GM23338 (cell line): ENCODE measurements around the gene DVL2. TPM values are rescaled to one million over a fixed set of nuclear protein-coding genes. Genes with fewer than 3 reads are reported as not detected.

Experiments
- ATAC-seq: fragments of 200-7000 bp; cut with Tn5 transposase; 3 replicates; pipeline ENCODE4 v1.9.1; 2020
- DNase-seq: peaks from one replicate; pipeline ENCODE4 v3.0.0-alpha.2; 2015; ENCODE audit warnings: low spot score
- H2AFZ ChIP-seq: fragments of 200-600 bp; sonication (generic); 2 replicates; pipeline ENCODE4 v1.8.0; 2016; ENCODE audit warnings: antibody characterized with exemption, mild to moderate bottlenecking, moderate library complexity
- H3F3A ChIP-seq: fragments of 200-600 bp; sonication (generic); replicated peaks from 2 replicates; pipeline ENCODE4 v1.8.0; 2017; ENCODE audit warnings: antibody characterized with exemption, mixed run types, low read depth
- H3K27ac ChIP-seq: fragments of 200-600 bp; sonication (generic); 2 replicates; pipeline ENCODE4 v1.6.1; 2016; ENCODE audit warnings: low read depth
- H3K27me3 ChIP-seq: fragments of 200-600 bp; sonication (generic); 2 replicates; pipeline ENCODE4 v1.8.0; 2016; ENCODE audit warnings: mild to moderate bottlenecking, mixed run types, moderate library complexity; ENCODE audit not compliant: insufficient read depth
- H3K36me3 ChIP-seq: fragments of 200-600 bp; sonication (generic); 2 replicates; pipeline ENCODE4 v1.8.0; 2016; ENCODE audit warnings: mild to moderate bottlenecking; ENCODE audit not compliant: insufficient read depth
- H3K4me1 ChIP-seq: fragments of 200-600 bp; sonication (generic); 2 replicates; pipeline ENCODE4 v1.8.0; 2016; ENCODE audit warnings: mild to moderate bottlenecking, moderate library complexity; ENCODE audit not compliant: insufficient read depth
- H3K4me2 ChIP-seq: fragments of 200-600 bp; sonication (generic); 2 replicates; pipeline ENCODE4 v1.7.1; 2017; ENCODE audit warnings: mixed run types
- H3K4me3 ChIP-seq: fragments of 200-600 bp; sonication (generic); 2 replicates; pipeline ENCODE4 v1.6.1; 2016; ENCODE audit warnings: mixed run types
- H3K79me2 ChIP-seq: fragments of 200-600 bp; sonication (generic); replicated peaks from 2 replicates; pipeline ENCODE4 v1.8.0; 2017; ENCODE audit warnings: mild to moderate bottlenecking; ENCODE audit not compliant: insufficient read depth
- H3K9me2 ChIP-seq: fragments of 200-600 bp; sonication (generic); 2 replicates; pipeline ENCODE4 v1.8.0; 2017; ENCODE audit not compliant: insufficient read depth
- H4K20me1 ChIP-seq: fragments of 200-600 bp; sonication (generic); replicated peaks from 2 replicates; pipeline ENCODE4 v1.8.0; 2017; ENCODE audit warnings: mild to moderate bottlenecking; ENCODE audit not compliant: insufficient read depth
- H3K27ac Mint-ChIP-seq: 2 replicates; pipeline ENCODE4 v1.8.0; 2020; ENCODE audit warnings: inconsistent platforms, mild to moderate bottlenecking, moderate library complexity, mixed read lengths
- H3K27me3 Mint-ChIP-seq: 3 replicates; pipeline ENCODE4 v1.8.0; 2022; ENCODE audit warnings: low read depth, mild to moderate bottlenecking, moderate library complexity, mixed read lengths, inconsistent platforms; ENCODE audit not compliant: insufficient read depth, poor library complexity
- H3K36me3 Mint-ChIP-seq: 3 replicates; pipeline ENCODE4 v1.8.0; 2021; ENCODE audit warnings: low read depth, mild to moderate bottlenecking, inconsistent platforms, moderate library complexity, mixed read lengths
- H3K4me1 Mint-ChIP-seq: 3 replicates; pipeline ENCODE4 v1.8.0; 2020; ENCODE audit warnings: mild to moderate bottlenecking, inconsistent platforms, mixed read lengths
- H3K4me3 Mint-ChIP-seq: 3 replicates; pipeline ENCODE4 v1.8.0; 2021; ENCODE audit warnings: moderate library complexity, mild to moderate bottlenecking, inconsistent platforms, mixed read lengths
- H3K9me3 Mint-ChIP-seq: 3 replicates; pipeline ENCODE4 v1.8.0; 2020; ENCODE audit warnings: moderate library complexity, mild to moderate bottlenecking, inconsistent platforms, mixed read lengths
- CREB1 ChIP-seq: fragments of 250-450 bp; sonication (Bioruptor Pico); IDR thresholded peaks from 2 replicates; pipeline ENCODE4 v1.5.0; 2020; ENCODE audit warnings: low read depth, mild to moderate bottlenecking, moderate library complexity
- CTCF ChIP-seq, 2 experiments: fragments of 200-600 bp in 1 of 2; sonication (generic) in 1 of 2; conservative IDR thresholded peaks; 2 replicates each; pipeline versions ENCODE4 v1.5.1 to v1.6.1; 2016 to 2017; ENCODE audit warnings: antibody characterized with exemption in 2 of 2, low read depth in 2 of 2, mild to moderate bottlenecking in 2 of 2, moderate library complexity in 1 of 2
- EZH2 ChIP-seq: fragments of 200-600 bp; sonication (generic); IDR thresholded peaks from one replicate; pipeline ENCODE4 v1.8.0; 2017; ENCODE audit warnings: antibody characterized with exemption, mild to moderate bottlenecking, low read depth; ENCODE audit not compliant: unreplicated experiment
- NANOG ChIP-seq: IDR thresholded peaks from 2 replicates; pipeline ENCODE4 v1.6.1; 2016; ENCODE audit warnings: antibody characterized with exemption, borderline replicate concordance
- POLR2AphosphoS5 ChIP-seq: IDR thresholded peaks from 2 replicates; pipeline ENCODE4 v1.6.1; 2016; ENCODE audit warnings: antibody characterized with exemption, low read depth
- STAT1 ChIP-seq: IDR thresholded peaks from one replicate; pipeline ENCODE4 v1.6.1; 2016; ENCODE audit warnings: antibody characterized with exemption; ENCODE audit not compliant: unreplicated experiment
- ZNF114 ChIP-seq: fragments of 250-450 bp; sonication (Bioruptor Pico); IDR thresholded peaks from 2 replicates; pipeline ENCODE4 v1.5.0; 2020; ENCODE audit warnings: mild to moderate bottlenecking, moderate library complexity
- ZNF331 ChIP-seq: fragments of 250-450 bp; sonication (Bioruptor Pico); IDR thresholded peaks from 2 replicates; pipeline ENCODE4 v1.5.0; 2020; ENCODE audit warnings: low read depth, mild to moderate bottlenecking, moderate library complexity
- ZNF462 ChIP-seq: fragments of 250-450 bp; sonication (Bioruptor Pico); IDR thresholded peaks from 2 replicates; pipeline ENCODE4 v1.5.0; 2020; ENCODE audit warnings: mild to moderate bottlenecking, moderate library complexity
- polyA plus RNA-seq: library from polyadenylated mRNA; unstranded; fragments of >200 nt; fragmentation: Nextera tagmentation; extraction: Ambion mirVana; gene quantifications from 2 replicates; pipeline ENCODE4 v1.2.1, GENCODE V29; 2016
- total RNA-seq: library from RNA; depleted of rRNA; stranded (reverse); fragments of >200 nt; shearing (Covaris generic); gene quantifications from 2 replicates; pipeline ENCODE4 v1.2.3, GENCODE V29; 2014

Gene DVL2
- total and polyA plus RNA-seq, 2 experiments from 2014 or later = 19.7 to 80.6 TPM

GRCh38 chr17:7219229-7219811 lies 15.0 kb downstream of the DVL2 start (continued):
- TF ChIP-seq ZNF462 (CRISPR knock-in tag) (no peak), STAT1 (no peak), POLR2AphosphoS5 (no peak), ZNF114 (CRISPR knock-in tag) (no peak)

GRCh38 chr17:7218758-7219157 lies 15.6 kb downstream of the DVL2 start:
- DNase-seq (no peak), ATAC-seq (no peak)
- H3K4me3 ChIP-seq = peak overlapping the region; percentile 83; the same call in 1 of the 2 replicates
- no peak for TF ChIP-seq ZNF114 (CRISPR knock-in tag)
- no peak for TF ChIP-seq CREB1 (CRISPR knock-in tag)
- no peak for TF ChIP-seq NANOG
- no peak for TF ChIP-seq EZH2
- TF ChIP-seq STAT1 = no peak
- TF ChIP-seq POLR2AphosphoS5 = no peak
- TF ChIP-seq CTCF (conservative IDR thresholded peaks at IDR 0.05; ENCODE audit: low read depth in 2 of 2) = no peak
- TF ChIP-seq ZNF331 (CRISPR knock-in tag) = no peak
- H3K9me3 Mint-ChIP-seq = no peaks in the 10 kb centered on the region; the same call in 1 of the 3 replicates
- H3K9me2 ChIP-seq = no peaks in the 10 kb centered on the region
- H3K27me3 ChIP-seq = no peaks in the 10 kb centered on the region
- H3K36me3 ChIP-seq = peaks cover 8% of the 10 kb centered on the region; the same call in 1 of the 2 replicates
- H3K27me3 Mint-ChIP-seq = peaks cover 55% of the 10 kb centered on the region
- H3K36me3 Mint-ChIP-seq = peaks cover 34% of the 10 kb centered on the region
- peaks cover 23% of the 10 kb centered on the region for H3F3A ChIP-seq
- peak overlapping the region; percentile 92 for H3K4me2 ChIP-seq
- no peak overlapping the region for H3K27ac Mint-ChIP-seq
- H2AFZ ChIP-seq = no peak overlapping the region
- H3K4me1 Mint-ChIP-seq = peaks cover 49% of the 10 kb centered on the region
- H3K79me2 ChIP-seq = peaks cover 12% of the 10 kb centered on the region
- no peak overlapping the region for H3K27ac ChIP-seq
- peaks cover 19% of the 10 kb centered on the region for H4K20me1 ChIP-seq
- H3K4me1 ChIP-seq = peaks cover 44% of the 10 kb centered on the region
- peak overlapping the region; percentile 91 for H3K4me3 Mint-ChIP-seq
